ENCODE results near the gene HS6ST1. TPM values are rescaled to one million over a fixed set of nuclear protein-coding genes. Genes with fewer than 3 reads are reported as not detected.

The HS6ST1 gene
- total and polyA plus RNA-seq, 7 donors = 13.6 to 90.9 (median 38.9) TPM

- 84 to 88% (median 87%) methylated on average over 16 of the region's 16 CpGs for WGBS, 3 donors
- Histone ChIP-seq H3K4me1 (no peaks in the 10 kb centered on the region), H3K4me3 (no peak overlapping the region), H3K36me3 (ENCODE audit: insufficient read depth in 1 of 2, low read depth in 1 of 2) (peaks cover 0 to 14% of the 10 kb centered on the region in 2 donors), H3K9me3 (no peaks in the 10 kb centered on the region), H3K27me3 (ENCODE audit: insufficient read depth in 3 of 3, low read length in 2 of 3) (no peaks in the 10 kb centered on the region), H3K27ac (no peak overlapping the region)
- TF ChIP-seq CTCF (IDR thresholded peaks at IDR 0.05) = no peak
- ATAC-seq (no peak), DNase-seq (peak in 1 of 2 donors; percentile 32)
- intact Hi-C loops (cut with DNase I) = no loop called here
Observed at GRCh38 chr2:128273469-128274081, 45.1 kb downstream of the HS6ST1 start.

- peak in 1 of 2 donors; percentile 46 for DNase-seq
- H3K9me3 ChIP-seq = no peaks in the 10 kb centered on the region
- H3K4me3 ChIP-seq = no peak overlapping the region
- intact Hi-C loops (cut with DNase I) = no loop called here
- ATAC-seq = no peak
- H3K36me3 ChIP-seq (ENCODE audit: insufficient read depth in 1 of 2, low read depth in 1 of 2) = peaks cover 0 to 18% of the 10 kb centered on the region in 2 donors
- 91 to 96% (median 95%) methylated on average over 17 to 18 of the region's 18 CpGs for WGBS, 3 donors
- H3K4me1 ChIP-seq = no peaks in the 10 kb centered on the region
- TF ChIP-seq CTCF (IDR thresholded peaks at IDR 0.05) = no peak
- no peak overlapping the region for H3K27ac ChIP-seq
- no peaks in the 10 kb centered on the region for H3K27me3 ChIP-seq (ENCODE audit: insufficient read depth in 3 of 3, low read length in 2 of 3)
Observed at GRCh38 chr2:128272601-128273468, 45.8 kb downstream of the HS6ST1 start.

- DNase-seq (peak in 1 of 2 donors; percentile 49), ATAC-seq (no peak)
- no peak for TF ChIP-seq CTCF (IDR thresholded peaks at IDR 0.05)
- Histone ChIP-seq H3K27ac (no peak overlapping the region), H3K36me3 (ENCODE audit: insufficient read depth in 1 of 2, low read depth in 1 of 2) (peaks cover 0 to 21% of the 10 kb centered on the region in 2 donors), H3K9me3 (no peaks in the 10 kb centered on the region), H3K27me3 (ENCODE audit: insufficient read depth in 3 of 3, low read length in 2 of 3) (no peaks in the 10 kb centered on the region), H3K4me1 (no peaks in the 10 kb centered on the region), H3K4me3 (no peak overlapping the region)
- intact Hi-C loops (cut with DNase I) = no loop called here
- 89 to 92% (median 90%) methylated on average over 21 of the region's 21 CpGs for WGBS, 3 donors
Observed at GRCh38 chr2:128271911-128272600, 46.6 kb downstream of the HS6ST1 start.

GRCh38 chr2:128271597-128271910, 47.1 kb downstream of the HS6ST1 start:
- Histone ChIP-seq H3K27me3 (ENCODE audit: insufficient read depth in 3 of 3, low read length in 2 of 3) (no peaks in the 10 kb centered on the region), H3K4me1 (no peaks in the 10 kb centered on the region), H3K4me3 (no peak overlapping the region), H3K36me3 (ENCODE audit: insufficient read depth in 1 of 2, low read depth in 1 of 2) (peaks cover 0 to 21% of the 10 kb centered on the region in 2 donors), H3K9me3 (no peaks in the 10 kb centered on the region), H3K27ac (no peak overlapping the region)
- WGBS, 3 donors = 83 to 88% (median 83%) methylated on average over 12 of the region's 12 CpGs
- no peak for TF ChIP-seq CTCF (IDR thresholded peaks at IDR 0.05)
- no peak for ATAC-seq
- intact Hi-C loops (cut with DNase I) = no loop called here
- DNase-seq = peak in 1 of 2 donors; percentile 35
